ENCODE data around the gene ETV5.
"Not testable (repeated sequence)": the region's sequence is repeated elsewhere in the genome, so short reads cannot be mapped to it uniquely, and the experiment has no call there.

Gene ETV5

GRCh38 chr3:186060222-186060621 lies 48.7 kb downstream of the ETV5 start:
- DNase-seq: peak; percentile 69

DNA sequence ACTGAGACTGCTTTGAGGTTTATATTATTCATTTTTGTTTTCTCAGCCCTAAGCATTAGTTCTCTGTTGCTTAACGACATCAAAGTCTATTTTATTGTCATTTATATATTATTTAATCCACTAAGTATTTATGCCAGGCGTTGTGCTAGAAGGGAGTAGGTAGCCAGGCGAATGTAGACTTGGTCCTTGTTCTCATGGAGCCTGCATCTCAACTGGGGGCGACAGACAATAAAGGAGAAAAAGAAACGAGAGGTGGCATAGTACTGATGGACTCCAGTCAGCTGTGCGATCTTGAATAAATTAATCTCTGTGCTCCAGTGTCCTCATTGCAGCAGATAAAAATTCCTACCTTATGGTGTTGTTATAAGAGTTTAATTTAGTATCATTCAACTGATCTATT lies 49.7 kb downstream of the ETV5 start:
- DNase-seq: no peak

- no peak for DNase-seq
Observed at GRCh38 chr3:186058225-186058624, 50.7 kb downstream of the ETV5 start.

GRCh38 chr3:186057594-186057993 lies 51.3 kb downstream of the ETV5 start:
- DNase-seq: no peak

GRCh38 chr3:186054792-186055352 lies 54.0 kb downstream of the ETV5 start:
- DNase-seq: no peak

GRCh38 chr3:186053954-186054791 lies 54.7 kb downstream of the ETV5 start:
- no peak for DNase-seq

GRCh38 chr3:186052096-186052840 lies 56.6 kb downstream of the ETV5 start:
- DNase-seq: no peak

GRCh38 chr3:186049001-186049400 lies 59.9 kb downstream of the ETV5 start:
- no peak for DNase-seq

- no peak for DNase-seq
Observed at GRCh38 chr3:186048119-186048518, 60.8 kb downstream of the ETV5 start.

GRCh38 chr3:186046838-186047237 lies 62.1 kb downstream of the ETV5 start:
- no peak for DNase-seq

DNA sequence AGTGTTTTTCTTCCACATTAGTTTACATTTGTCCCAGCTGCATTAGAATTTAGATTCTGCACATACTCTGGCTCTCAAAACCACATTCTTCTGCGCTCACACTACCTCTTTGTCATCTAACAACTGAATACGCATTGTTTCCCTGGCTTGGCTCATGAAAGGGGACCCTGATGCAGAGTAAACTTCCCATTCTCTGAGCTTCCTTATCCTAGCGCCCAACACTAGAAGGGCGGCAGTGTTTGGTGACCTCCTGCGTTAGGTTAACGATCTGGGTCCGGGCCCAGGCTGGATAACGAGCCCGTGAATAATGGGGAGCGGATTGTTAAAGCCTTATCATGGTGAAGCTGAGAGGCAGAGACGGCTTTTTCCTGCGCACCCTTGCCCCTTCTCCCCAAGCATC lies 63.9 kb downstream of the ETV5 start:
- DNase-seq: no peak

- no peak for DNase-seq
Observed at GRCh38 chr3:186044427-186044826, 64.5 kb downstream of the ETV5 start.

- DNase-seq: no peak
Observed at GRCh38 chr3:186042521-186043202, 66.2 kb downstream of the ETV5 start.

DNA sequence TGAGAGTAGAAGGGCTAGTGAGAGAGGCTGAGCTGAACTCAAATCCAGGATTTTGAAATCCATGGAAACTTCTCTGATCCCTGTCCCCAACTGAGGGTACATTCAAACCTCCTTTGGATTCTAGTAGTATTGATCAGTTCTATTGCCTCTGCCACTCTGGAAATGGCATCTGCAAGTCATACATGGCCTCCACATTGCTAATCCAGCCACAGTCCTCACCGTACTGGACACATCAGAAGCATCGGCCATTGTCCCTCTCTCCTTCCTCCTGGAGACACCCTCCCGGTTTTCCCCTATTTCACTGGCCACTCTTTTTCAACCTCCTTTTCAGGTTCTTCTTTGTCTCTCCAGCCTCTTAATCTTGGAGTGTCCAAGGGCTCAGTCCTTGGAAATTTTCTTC lies 66.9 kb downstream of the ETV5 start:
- DNase-seq: no peak

- no peak for DNase-seq
Observed at GRCh38 chr3:186038360-186038759, 70.5 kb downstream of the ETV5 start.

- DNase-seq: no peak
Observed at GRCh38 chr3:186035277-186035676, 73.6 kb downstream of the ETV5 start.

GRCh38 chr3:186032321-186032720 lies 76.6 kb downstream of the ETV5 start:
- no peak for DNase-seq

DNA sequence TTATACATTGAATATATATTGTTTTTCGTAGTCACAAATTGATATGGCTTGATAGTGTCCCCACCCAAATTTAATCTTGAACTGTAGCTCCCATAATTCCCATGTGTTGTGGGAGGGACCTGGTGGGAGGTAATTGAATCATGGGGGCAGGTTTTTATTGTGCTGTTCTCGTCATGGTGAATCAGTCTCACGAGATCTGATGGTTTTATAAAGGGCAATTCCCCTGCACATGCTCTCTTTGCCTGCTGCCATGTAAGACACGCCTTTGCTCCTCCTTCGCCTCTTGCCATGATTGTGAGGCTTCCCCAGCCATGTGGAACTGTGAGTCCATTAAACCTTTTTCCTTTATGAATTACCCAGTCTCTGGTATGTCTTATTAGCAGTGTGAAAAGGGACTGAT lies 82.9 kb downstream of the ETV5 start:
- DNase-seq: not testable (repeated sequence)

GRCh38 chr3:186025161-186025560 lies 83.7 kb downstream of the ETV5 start:
- peak; percentile 29 for DNase-seq

- no peak for DNase-seq
Observed at GRCh38 chr3:186024210-186024609, 84.7 kb downstream of the ETV5 start.

- DNase-seq: no peak
Observed at GRCh38 chr3:186022931-186023330, 86.0 kb downstream of the ETV5 start.

DNA sequence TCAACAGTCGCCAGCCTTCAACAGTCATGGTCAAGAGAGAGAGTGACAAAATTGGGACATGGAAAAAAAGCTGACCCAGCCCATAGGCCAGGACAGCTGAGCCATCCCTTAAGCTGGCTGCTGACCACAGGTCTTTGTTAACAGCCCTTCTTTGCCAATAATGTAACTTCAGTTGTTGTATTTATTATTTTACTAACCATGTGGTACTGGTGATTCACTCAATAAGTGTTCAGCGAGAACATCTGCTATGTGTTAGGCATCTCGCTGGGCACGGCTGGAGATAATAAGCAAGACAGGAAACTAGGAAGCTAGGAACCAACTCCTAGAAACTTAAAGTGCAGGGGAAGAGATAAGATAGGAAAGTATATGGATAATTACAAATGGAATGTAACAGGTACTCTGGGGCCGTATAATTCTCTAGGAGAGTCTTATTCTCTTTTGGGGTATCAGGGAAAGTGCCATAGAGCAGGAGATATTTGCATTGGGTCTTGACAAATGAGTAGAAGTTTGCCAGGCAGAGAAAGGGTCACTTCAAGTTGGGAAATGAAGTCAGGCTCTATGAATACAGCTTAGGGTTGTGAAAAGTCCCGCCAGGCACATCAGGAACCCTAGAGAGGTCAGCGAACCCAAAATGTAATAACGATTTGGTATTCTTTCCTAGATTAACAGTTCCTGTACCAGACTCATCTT lies 87.1 kb downstream of the ETV5 start:
- DNase-seq: no peak

GRCh38 chr3:186021250-186021649 lies 87.6 kb downstream of the ETV5 start:
- not testable (repeated sequence) for DNase-seq

Measured in activated CD4-positive, alpha-beta T cell treated with anti-CD3 and anti-CD28 coated beads, Interleukin-2, Interleukin-6, amounts not matched to agents 100 ng/mL and 50 ng/mL, durations not matched to agents 16 hours and 8 hours (primary cell).